ENCODE results near the gene OSBPL9.
"Not testable (repeated sequence)": the region's sequence is repeated elsewhere in the genome, so short reads cannot be mapped to it uniquely, and the experiment has no call there.

OSBPL9 gene

GRCh38 chr1:51671527-51672325 is 54.8 kb downstream of the OSBPL9 start:
- no peak for DNase-seq

DNA sequence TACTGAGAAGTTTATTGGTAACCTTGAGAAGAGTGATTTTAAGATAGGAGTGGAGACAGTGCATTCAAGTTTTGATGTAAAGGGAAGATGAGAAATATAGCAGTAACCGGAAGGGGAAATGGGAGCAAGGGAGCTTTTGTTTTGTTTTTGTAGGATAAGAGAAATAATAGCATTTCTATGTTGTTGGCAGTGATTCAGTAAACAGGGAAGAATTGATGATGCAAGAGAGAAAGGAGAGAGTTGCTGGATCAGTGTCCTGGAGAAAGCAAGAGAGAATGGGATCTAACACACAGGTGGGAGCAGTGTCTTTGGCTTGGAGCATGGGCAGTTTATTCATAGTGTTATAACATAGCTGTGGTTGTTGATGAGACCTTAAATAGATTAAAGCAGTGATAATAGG is 56.4 kb downstream of the OSBPL9 start:
- no peak for DNase-seq

GRCh38 chr1:51675177-51675780 is 58.4 kb downstream of the OSBPL9 start:
- no peak for DNase-seq

- no peak for DNase-seq
Observed at GRCh38 chr1:51679435-51679834, 62.5 kb downstream of the OSBPL9 start.

DNA sequence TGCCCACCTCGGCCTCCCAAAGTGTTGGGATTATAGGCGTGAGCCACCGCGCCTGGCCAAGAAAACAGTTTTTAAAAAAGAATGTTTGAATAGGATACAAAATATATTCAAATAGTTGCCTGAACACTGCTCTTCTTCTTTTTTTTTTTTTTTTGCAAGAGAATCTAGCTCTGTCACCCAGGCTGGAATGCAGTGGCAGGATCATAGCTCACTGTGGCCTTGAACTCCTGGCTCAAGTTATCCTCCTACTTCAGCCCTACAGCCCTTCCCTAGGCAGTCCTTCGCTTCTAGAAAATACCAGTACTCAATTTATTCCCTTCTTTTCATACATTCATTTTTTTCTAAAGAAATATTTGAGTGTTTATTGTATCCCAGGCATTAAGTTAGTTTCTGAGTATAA is 67.9 kb downstream of the OSBPL9 start:
- DNase-seq, result no peak

- DNase-seq, result no peak
Observed at GRCh38 chr1:51686450-51686849, 69.6 kb downstream of the OSBPL9 start.

GRCh38 chr1:51689075-51689440 is 72.2 kb downstream of the OSBPL9 start:
- DNase-seq, result no peak

- no peak for DNase-seq
Observed at GRCh38 chr1:51689643-51690042, 72.8 kb downstream of the OSBPL9 start.

DNA sequence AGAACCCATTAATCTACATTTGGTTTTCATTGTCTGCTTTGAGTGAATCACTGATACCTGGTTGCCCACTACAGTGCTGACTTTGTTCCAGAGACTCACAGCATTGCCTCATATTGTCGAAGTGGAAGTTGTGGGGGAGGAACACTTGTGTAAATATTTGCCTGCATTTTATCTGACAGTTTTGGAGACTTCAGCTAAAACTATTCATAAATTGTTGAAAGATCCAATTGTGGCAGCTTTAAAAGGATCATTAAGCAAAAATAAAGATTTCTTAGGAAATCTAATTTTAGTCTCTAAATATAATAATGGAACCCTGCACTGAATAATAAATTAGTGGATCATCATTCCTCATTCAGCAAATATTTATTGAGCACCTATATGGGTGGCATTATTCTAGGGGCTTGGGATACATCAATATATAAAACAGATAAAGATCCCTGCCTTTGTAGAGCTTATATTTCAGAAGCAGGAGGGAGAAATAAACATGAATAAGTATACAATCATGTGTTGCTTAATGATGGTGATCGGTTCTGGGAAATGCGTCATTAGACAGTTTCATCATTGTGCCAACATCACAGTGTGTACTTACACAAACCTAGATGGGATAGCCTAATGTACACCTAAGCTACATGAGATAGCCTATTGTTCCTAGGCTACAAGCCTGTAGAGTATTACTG is 73.5 kb downstream of the OSBPL9 start:
- DNase-seq, result no peak

GRCh38 chr1:51691920-51692319 is 75.0 kb downstream of the OSBPL9 start:
- no peak for DNase-seq

- DNase-seq, result no peak
Observed at GRCh38 chr1:51693419-51694155, 76.7 kb downstream of the OSBPL9 start.

DNA sequence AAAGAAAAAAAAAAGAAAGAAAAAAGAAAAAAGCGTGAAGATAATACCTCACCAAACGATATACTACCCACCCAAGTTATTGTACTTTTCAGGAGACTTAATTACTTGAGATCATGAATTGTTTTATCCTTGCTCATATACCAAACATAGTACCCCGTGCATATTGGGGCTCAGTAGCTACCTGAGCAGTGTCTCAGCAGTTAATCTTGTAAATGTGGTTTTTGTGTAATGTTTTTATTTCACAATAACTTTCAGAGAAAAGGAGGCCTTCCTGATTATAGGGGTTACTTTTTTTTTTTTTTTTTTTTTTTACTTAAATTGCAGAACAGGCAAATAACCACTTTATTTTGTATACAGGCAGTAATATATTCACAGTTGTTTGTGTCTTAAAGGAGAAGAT is 80.3 kb downstream of the OSBPL9 start:
- DNase-seq, result no peak

- DNase-seq, result no peak
Observed at GRCh38 chr1:51699391-51699790, 82.5 kb downstream of the OSBPL9 start.

GRCh38 chr1:51701782-51702181 is 84.9 kb downstream of the OSBPL9 start:
- not testable (repeated sequence) for DNase-seq

- not testable (repeated sequence) for DNase-seq
Observed at GRCh38 chr1:51702220-51702619, 85.3 kb downstream of the OSBPL9 start.

- DNase-seq, result no peak
Observed at GRCh38 chr1:51705035-51705434, 88.1 kb downstream of the OSBPL9 start.

DNA sequence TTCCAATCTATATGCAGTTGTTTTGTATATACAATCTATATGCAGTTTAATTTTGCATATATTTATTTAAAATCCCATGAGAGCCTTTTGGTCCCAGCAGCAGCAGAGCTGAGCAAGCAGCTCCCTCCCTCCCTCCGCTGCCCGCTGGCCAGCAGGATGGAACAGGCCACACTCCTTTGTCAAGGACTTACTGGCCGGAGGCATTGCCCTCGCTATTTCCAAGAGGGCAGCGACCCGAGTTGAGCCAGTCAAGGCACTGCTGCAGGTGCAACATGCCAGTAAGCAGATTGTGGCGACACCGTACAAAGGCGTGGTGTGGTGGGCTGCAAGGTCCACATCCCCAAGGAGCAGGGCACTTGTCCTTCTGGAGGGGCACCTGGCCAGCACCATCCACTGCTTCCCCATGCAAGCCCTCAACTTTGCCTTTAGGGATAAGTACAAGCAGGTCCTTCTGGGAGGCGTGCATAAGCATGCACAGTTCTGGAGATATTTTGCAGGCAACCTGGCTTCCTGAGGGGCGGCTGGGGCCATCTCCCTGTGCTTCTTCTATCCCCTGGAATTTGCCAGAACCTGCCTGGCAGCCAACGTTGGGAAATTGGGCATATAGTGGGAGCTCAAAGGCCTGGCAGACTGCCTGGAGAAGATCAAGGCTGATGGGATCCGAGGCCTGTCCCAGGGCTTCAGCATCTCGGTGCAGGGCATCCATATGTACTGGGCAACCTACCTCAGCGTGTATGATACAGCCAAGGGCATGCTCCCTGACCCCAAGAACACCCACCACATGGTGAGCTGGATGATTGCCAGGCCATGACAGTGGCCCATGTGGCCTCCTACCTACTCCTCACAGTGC is 92.2 kb downstream of the OSBPL9 start:
- DNase-seq, result no peak

DNA sequence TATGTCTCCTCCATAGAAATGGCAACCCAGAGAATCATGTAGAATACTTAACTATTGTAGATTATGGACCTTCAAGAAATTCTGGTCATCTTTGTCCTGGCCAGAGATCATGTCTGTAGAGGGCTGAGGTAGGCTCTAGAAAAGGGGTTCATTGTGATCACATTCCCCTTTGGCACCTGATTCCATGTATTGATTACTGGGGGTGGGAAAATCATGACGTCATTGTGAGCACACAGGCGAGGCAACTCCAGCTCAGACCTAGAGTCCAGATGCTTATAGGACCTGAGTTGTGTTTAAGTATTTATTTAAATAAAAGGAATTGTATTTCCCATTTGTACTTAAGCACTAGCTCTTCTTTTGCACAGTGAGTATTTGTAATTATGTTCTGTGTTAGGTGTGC is 93.1 kb downstream of the OSBPL9 start:
- no peak for DNase-seq

- no peak for DNase-seq
Observed at GRCh38 chr1:51712590-51712989, 95.7 kb downstream of the OSBPL9 start.

- DNase-seq, result no peak
Observed at GRCh38 chr1:51714374-51715019, 97.6 kb downstream of the OSBPL9 start.

- DNase-seq, result peak in 1 of 2 experiments; percentile 16
Observed at GRCh38 chr1:51715369-51715768, 98.5 kb downstream of the OSBPL9 start.

GRCh38 chr1:51716746-51717145 is 99.9 kb downstream of the OSBPL9 start:
- DNase-seq, result no peak
